ENCODE results near the gene TMC8. TPM values are rescaled to one million over a fixed set of nuclear protein-coding genes. Genes with fewer than 3 reads are reported as not detected.

The TMC8 gene
- total and polyA plus RNA-seq, 2 donors (not counting 3 experiments of a cell fraction or from before 2014, with no cell fraction given) = 0.07 to 1.3 TPM

DNA sequence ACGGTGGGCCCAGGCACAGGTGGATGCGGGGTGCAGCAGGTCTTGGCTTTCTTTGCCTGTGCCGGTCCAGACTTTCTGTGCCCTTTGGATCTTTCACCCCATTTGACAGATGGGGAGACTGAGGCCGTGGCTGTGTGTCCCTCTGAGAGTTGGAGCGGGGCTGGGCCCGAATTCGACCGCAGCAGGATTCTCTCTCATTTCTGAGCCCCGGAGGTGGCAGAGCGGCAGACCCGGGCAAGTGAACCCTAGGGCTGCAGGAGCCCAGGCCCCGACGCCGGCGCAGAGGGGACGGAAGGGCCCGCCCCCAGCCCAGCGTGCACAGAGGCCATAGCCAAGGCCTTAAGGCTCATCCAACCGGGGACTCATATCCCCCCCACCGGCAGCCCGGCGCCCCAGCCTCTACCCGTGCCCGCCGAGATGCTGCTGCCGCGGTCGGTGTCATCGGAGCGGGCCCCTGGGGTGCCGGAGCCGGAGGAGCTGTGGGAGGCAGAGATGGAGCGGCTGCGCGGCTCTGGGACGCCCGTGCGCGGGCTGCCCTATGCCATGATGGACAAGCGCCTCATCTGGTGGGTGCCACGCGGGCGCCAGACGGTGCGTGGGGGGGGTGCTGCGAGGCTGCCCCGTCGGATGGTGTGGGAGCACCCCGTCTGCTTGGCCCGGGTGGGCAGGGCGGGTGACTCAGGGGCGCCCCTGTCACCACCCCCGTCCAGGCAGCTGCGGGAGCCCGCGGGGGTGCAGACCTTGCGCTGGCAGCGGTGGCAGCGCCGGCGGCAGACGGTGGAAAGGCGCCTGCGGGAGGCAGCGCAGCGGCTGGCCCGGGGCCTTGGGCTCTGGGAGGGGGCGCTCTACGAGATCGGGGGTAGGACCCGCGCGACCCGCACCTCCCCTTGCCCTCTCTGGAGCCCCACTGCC, 857 bp downstream of the TMC8 start:
- Histone ChIP-seq H3K79me2 (ENCODE audit: control insufficient read depth, insufficient read depth, low read length) (no peaks in the 10 kb centered on the region), H3K4me2 (ENCODE audit: insufficient read depth, low read length) (no peak overlapping the region), H3K9me3 (replicated peaks; ENCODE audit: control insufficient read depth, insufficient read depth, low read length) (no peaks in the 10 kb centered on the region), H3K27me3 (ENCODE audit: control insufficient read depth in 2 of 2, insufficient read depth in 2 of 2, low read length in 2 of 2) (no peaks in the 10 kb centered on the region), H2AFZ (ENCODE audit: low read depth, low read length) (no peak overlapping the region), H4K20me1 (replicated peaks; ENCODE audit: control insufficient read depth, extremely low read depth, insufficient read depth, low read length) (no peaks in the 10 kb centered on the region), H3K9me1 (replicated peaks; ENCODE audit: control insufficient read depth, extremely low read depth, insufficient read depth, low read length) (no peaks in the 10 kb centered on the region), H3K4me1 (ENCODE audit: control insufficient read depth, extremely low read depth, insufficient read depth, low read length) (peaks cover 26% of the 10 kb centered on the region), H3K4me3 (replicated peaks in 1 of 3; ENCODE audit: insufficient read depth in 1 of 3, low read depth in 1 of 3, low read length in 3 of 3) (no peak overlapping the region), H3K27ac (ENCODE audit: insufficient read depth, low read depth, low read length) (no peak overlapping the region), H3K36me3 (ENCODE audit: control insufficient read depth in 2 of 2, extremely low read depth in 1 of 2, insufficient read depth in 2 of 2, low read length in 2 of 2) (no peaks in the 10 kb centered on the region), H3K9ac (replicated peaks; ENCODE audit: extremely low read depth, insufficient read depth, low read length) (no peak overlapping the region)
- dilution Hi-C loops (cut with MboI; ENCODE audit: extremely low pct_ligation_motif_present, low sequenced_read_pairs) (no loop called here), intact Hi-C loops (cut with micrococcal nuclease) (loop anchor here (5.0 kb wide), 1 partner anchor 36 kb away; the partner anchor contains the start of gene SYNGR2)
- TF ChIP-seq EZH2 (IDR thresholded peaks at IDR 0.05; ENCODE audit: borderline replicate concordance, low read depth, low read length, severe bottlenecking) (no peak), FOS (IDR thresholded peaks at IDR 0.05; ENCODE audit: borderline replicate concordance, insufficient read depth, low read length) (no peak), POLR2AphosphoS5 (IDR thresholded peaks at IDR 0.05; ENCODE audit: insufficient read depth, low read depth, low read length) (no peak), GATA2 (IDR thresholded peaks at IDR 0.05; ENCODE audit: insufficient read depth, insufficient read length, low read depth, low read length) (no peak), POLR2A (IDR thresholded peaks at IDR 0.05; ENCODE audit: low read depth, low read length) (no peak), MAX (IDR thresholded peaks at IDR 0.05; ENCODE audit: insufficient read depth, insufficient read length) (no peak), CTCF (IDR thresholded peaks at IDR 0.05; ENCODE audit: extremely low read depth in 1 of 2, insufficient read depth in 1 of 2, low read depth in 1 of 2, low read length in 2 of 2) (no peak), JUN (IDR thresholded peaks at IDR 0.05; ENCODE audit: borderline replicate concordance, insufficient read depth, insufficient read length, low read depth) (no peak), MYC (IDR thresholded peaks at IDR 0.05; ENCODE audit: low read depth, low read length) (no peak)
- POLR2A ChIA-PET = no interaction called here
- DNase-seq (ENCODE audit: low read depth, low spot score) = no peak
- BruUV-seq (replicated peaks) = no TSS peak
- FAIRE-seq = no peak
- CTCF ChIA-PET = no interaction called here
